NOMO-1 treated with DMSO at 0.1 percent for 48 hours (cell line): ENCODE measurements around the gene MCF2L.

Source experiments
- DNase-seq: peaks from one replicate; lab custom pipeline; 2025; ENCODE audit not compliant: unreplicated experiment; lab: John Stamatoyannopoulos, UW

MCF2L gene

GRCh38 chr13:112943309-112944125 lies 25.5 kb upstream of the MCF2L start:
- DNase-seq, result no peak

GRCh38 chr13:112947796-112948195 lies 21.2 kb upstream of the MCF2L start:
- DNase-seq, result no peak

- DNase-seq, result no peak
These were observed 17.2 kb upstream of the MCF2L start for GRCh38 chr13:112951674-112952371.

GRCh38 chr13:112952759-112953551 lies 16.1 kb upstream of the MCF2L start:
- no peak for DNase-seq

- no peak for DNase-seq
These were observed 15.2 kb upstream of the MCF2L start for GRCh38 chr13:112953591-112954487.

- DNase-seq, result no peak
These were observed 14.3 kb upstream of the MCF2L start for GRCh38 chr13:112954488-112955270.

GRCh38 chr13:112955271-112955937 lies 13.6 kb upstream of the MCF2L start:
- no peak for DNase-seq

GRCh38 chr13:112955956-112956355 lies 13.1 kb upstream of the MCF2L start:
- DNase-seq, result no peak

- DNase-seq, result no peak
These were observed 12.3 kb upstream of the MCF2L start for GRCh38 chr13:112956571-112957294.

- DNase-seq, result no peak
These were observed 11.7 kb upstream of the MCF2L start for GRCh38 chr13:112957295-112957677.

GRCh38 chr13:112958127-112958989 lies 10.7 kb upstream of the MCF2L start:
- DNase-seq, result no peak

- DNase-seq, result no peak
These were observed 9.8 kb upstream of the MCF2L start for GRCh38 chr13:112959206-112959605.

- DNase-seq, result no peak
These were observed 9.1 kb upstream of the MCF2L start for GRCh38 chr13:112959701-112960542.

- no peak for DNase-seq
These were observed 8.3 kb upstream of the MCF2L start for GRCh38 chr13:112960706-112961105.

GRCh38 chr13:112961457-112962369 lies 7.3 kb upstream of the MCF2L start:
- DNase-seq, result no peak

- no peak for DNase-seq
These were observed 6.6 kb upstream of the MCF2L start for GRCh38 chr13:112962396-112962795.
